Smooth muscle cell (in vitro differentiated cells): Measurements from ENCODE around the gene PRRT3. TPM values are rescaled to one million over a fixed set of nuclear protein-coding genes. Genes with fewer than 3 reads are reported as not detected.

ENCODE experiments used
- DNase-seq: peaks from one replicate; lab custom pipeline; 2025; ENCODE audit not compliant: unreplicated experiment; lab: John Stamatoyannopoulos, UW
- H2AFZ ChIP-seq: fragments of 200-600 bp; sonication (generic); 2 replicates; pipeline ENCODE4 v1.6.0; 2016; ENCODE audit warnings: antibody characterized with exemption, low read depth, mild to moderate bottlenecking
- H3F3A ChIP-seq: fragments of 200-600 bp; sonication (generic); 2 replicates; pipeline ENCODE4 v1.6.0; 2017; ENCODE audit warnings: antibody characterized with exemption, low read depth
- H3K27ac ChIP-seq: fragments of 200-600 bp; sonication (generic); 2 replicates; pipeline ENCODE4 v1.5.1; 2016; ENCODE audit warnings: low read depth, mild to moderate bottlenecking
- H3K27me3 ChIP-seq: fragments of 200-600 bp; sonication (generic); 2 replicates; pipeline ENCODE4 v1.6.1; 2016; ENCODE audit warnings: low read depth, mild to moderate bottlenecking
- H3K36me3 ChIP-seq: fragments of 200-600 bp; sonication (generic); 2 replicates; pipeline ENCODE4 v1.5.1; 2016; ENCODE audit warnings: low read depth
- H3K4me1 ChIP-seq: fragments of 200-600 bp; sonication (generic); 2 replicates; pipeline ENCODE4 v1.5.1; 2016; ENCODE audit warnings: low read depth
- H3K4me2 ChIP-seq: fragments of 200-600 bp; sonication (generic); 2 replicates; pipeline ENCODE4 v1.6.0; 2016; ENCODE audit warnings: mild to moderate bottlenecking
- H3K4me3 ChIP-seq: fragments of 200-600 bp; sonication (generic); 2 replicates; pipeline ENCODE4 v1.5.1; 2016; ENCODE audit warnings: mild to moderate bottlenecking
- H3K79me2 ChIP-seq: fragments of 200-600 bp; sonication (generic); 2 replicates; pipeline ENCODE4 v1.6.0; 2016; ENCODE audit warnings: low read depth, mild to moderate bottlenecking
- H3K9ac ChIP-seq: fragments of 200-600 bp; sonication (generic); 2 replicates; pipeline ENCODE4 v1.6.0; 2016; ENCODE audit warnings: low read depth
- H3K9me3 ChIP-seq: fragments of 200-600 bp; sonication (generic); replicated peaks from 2 replicates; pipeline ENCODE4 v1.5.1; 2016; ENCODE audit warnings: low read depth
- H4K20me1 ChIP-seq: fragments of 200-600 bp; sonication (generic); 2 replicates; pipeline ENCODE4 v1.6.0; 2016; ENCODE audit warnings: low read depth
- CTCF ChIP-seq: fragments of 200-600 bp; sonication (generic); IDR thresholded peaks from 2 replicates; pipeline ENCODE4 v1.5.1; 2017; ENCODE audit warnings: borderline replicate concordance, mild to moderate bottlenecking, antibody characterized with exemption; ENCODE audit not compliant: insufficient read depth, poor library complexity, severe bottlenecking
- WGBS: methylation state at CpG from one replicate; pipeline ENCODE4 v1.1.7; 2016; ENCODE audit warnings: low lambda C conversion rate; 5-methylcytosine and 5-hydroxymethylcytosine counted together
- polyA plus RNA-seq: library from polyadenylated mRNA; unstranded; fragments of >200 nt; fragmentation: Nextera tagmentation; extraction: Ambion mirVana; gene quantifications from 2 replicates; pipeline ENCODE4 v1.2.1, GENCODE V29; 2016
- total RNA-seq: library from RNA; depleted of rRNA; stranded (reverse); fragments of >200 nt; gene quantifications from 2 replicates; pipeline ENCODE4 v1.2.3, GENCODE V29; 2014

The PRRT3 gene
- total and polyA plus RNA-seq, 2 experiments from 2014 or later, result 1.3 to 2.4 TPM

GRCh38 chr3:9930804-9931418 lies 21.3 kb downstream of the PRRT3 start:
- no peak for DNase-seq
- no peak overlapping the region for H3K4me2 ChIP-seq
- no peak for TF ChIP-seq CTCF
- no peaks in the 10 kb centered on the region for H3K9me3 ChIP-seq
- peaks cover 15% of the 10 kb centered on the region for H3K4me1 ChIP-seq
- WGBS, result 95% methylated on average over 4 of the region's 4 CpGs
- H3K36me3 ChIP-seq, result no peaks in the 10 kb centered on the region
- no peak overlapping the region for H3K4me3 ChIP-seq
- H3F3A ChIP-seq, result no peaks in the 10 kb centered on the region
- no peaks in the 10 kb centered on the region for H4K20me1 ChIP-seq
- no peaks in the 10 kb centered on the region for H3K79me2 ChIP-seq
- H3K27me3 ChIP-seq, result no peaks in the 10 kb centered on the region
- H2AFZ ChIP-seq, result no peak overlapping the region
- no peak overlapping the region for H3K9ac ChIP-seq
- no peak overlapping the region for H3K27ac ChIP-seq

DNA sequence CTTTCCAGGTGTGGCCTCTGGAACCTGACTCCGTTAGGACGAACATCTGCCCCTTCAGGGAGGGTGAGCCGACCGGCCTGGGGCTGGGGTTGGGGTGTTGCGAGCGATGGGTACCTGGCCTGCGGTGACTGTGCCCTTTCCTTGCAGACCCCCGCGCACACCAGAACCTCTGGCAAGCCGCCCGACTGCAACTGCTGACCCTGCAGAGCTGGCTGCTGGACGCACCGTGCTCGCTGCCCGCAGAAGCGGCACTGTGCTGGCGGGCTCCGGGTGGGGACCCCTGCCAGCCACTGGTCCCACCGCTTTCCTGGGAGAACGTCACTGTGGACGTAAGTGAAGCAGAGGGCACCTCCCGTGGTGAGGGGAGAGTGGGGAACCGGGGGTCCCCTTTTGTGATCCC lies 24.1 kb downstream of the PRRT3 start:
- no peaks in the 10 kb centered on the region for H4K20me1 ChIP-seq

DNA sequence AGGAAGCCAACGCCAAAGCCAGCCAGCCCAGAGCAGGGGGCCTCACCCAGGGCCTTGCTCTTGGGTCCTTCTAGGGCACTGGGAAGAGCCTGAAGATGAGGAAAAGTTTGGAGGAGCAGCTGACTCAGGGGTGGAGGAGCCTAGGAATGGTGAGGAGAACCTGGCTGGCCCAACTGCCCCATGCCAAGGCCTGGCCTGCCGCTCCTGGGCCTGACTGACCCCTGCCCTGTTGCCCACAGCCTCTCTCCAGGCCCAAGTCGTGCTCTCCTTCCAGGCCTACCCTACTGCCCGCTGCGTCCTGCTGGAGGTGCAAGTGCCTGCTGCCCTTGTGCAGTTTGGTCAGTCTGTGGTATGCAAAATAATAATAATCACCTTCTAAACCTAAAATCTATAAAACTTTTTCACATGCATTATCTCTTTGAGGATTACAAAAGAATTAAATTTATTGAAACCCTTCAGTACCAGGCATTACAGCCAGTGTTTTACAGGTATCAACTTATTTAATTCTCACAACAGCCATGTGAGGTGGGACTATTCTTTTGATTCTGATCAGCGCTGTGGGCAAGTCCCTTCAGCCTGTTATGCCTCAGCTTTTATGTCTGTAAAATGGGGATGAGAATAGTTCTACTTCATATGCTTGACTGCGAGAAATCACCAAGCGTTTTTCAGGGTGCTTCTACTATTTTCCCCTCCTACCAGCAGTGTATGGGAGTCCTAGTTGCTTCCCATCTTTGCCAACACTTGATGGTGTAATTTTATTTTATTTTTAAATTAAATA lies 33.8 kb downstream of the PRRT3 start:
- Histone ChIP-seq H3K4me3 (no peak overlapping the region), H3K4me1 (peaks cover 16% of the 10 kb centered on the region), H3K79me2 (no peaks in the 10 kb centered on the region), H3K27ac (no peak overlapping the region), H4K20me1 (no peaks in the 10 kb centered on the region), H3K36me3 (no peaks in the 10 kb centered on the region), H3K4me2 (no peak overlapping the region), H3K27me3 (no peaks in the 10 kb centered on the region), H3K9ac (no peak overlapping the region), H3K9me3 (no peaks in the 10 kb centered on the region), H2AFZ (no peak overlapping the region), H3F3A (no peaks in the 10 kb centered on the region)
- no peak for DNase-seq
- 94% methylated on average over 8 of the region's 8 CpGs for WGBS
- no peak for TF ChIP-seq CTCF

More for the DNA sequence above, 24.1 kb downstream of the PRRT3 start:
- H3F3A ChIP-seq, result no peaks in the 10 kb centered on the region
- no peak for TF ChIP-seq CTCF
- H3K27ac ChIP-seq, result no peak overlapping the region
- H3K36me3 ChIP-seq, result no peaks in the 10 kb centered on the region
- 97% methylated on average over 23 of the region's 23 CpGs for WGBS
- no peak overlapping the region for H3K9ac ChIP-seq
- no peak overlapping the region for H3K4me3 ChIP-seq
- no peak overlapping the region for H3K4me2 ChIP-seq
- no peaks in the 10 kb centered on the region for H3K27me3 ChIP-seq
- no peaks in the 10 kb centered on the region for H3K9me3 ChIP-seq
- DNase-seq, result no peak
- peaks cover 3% of the 10 kb centered on the region for H3K4me1 ChIP-seq
- no peaks in the 10 kb centered on the region for H3K79me2 ChIP-seq
- no peak overlapping the region for H2AFZ ChIP-seq
